GM12891 (cell line): Measurements from ENCODE around the gene ATP8A2.
"Not testable (repeated sequence)": the region's sequence is repeated elsewhere in the genome, so short reads cannot be mapped to it uniquely, and the experiment has no call there.

Experiments
- DNase-seq: peaks from one replicate; pipeline ENCODE4 v3.0.0; 2011; ENCODE audit warnings: low spot score; ENCODE audit not compliant: insufficient read length
- FAIRE-seq: peaks from 2 replicates; lab custom pipeline; 2011; peaks lifted over from hg19 to GRCh38; lab: Jason Lieb, UNC
- PAX5 ChIP-seq: IDR thresholded peaks from 2 replicates; pipeline ENCODE4 v1.6.1; 2011; ENCODE audit warnings: low read length, moderate library complexity, mild to moderate bottlenecking; ENCODE audit not compliant: insufficient read depth, severe bottlenecking
- POLR2A ChIP-seq: IDR thresholded peaks from 2 replicates; pipeline ENCODE4 v1.6.1; 2011; ENCODE audit warnings: low read depth, low read length, control low read depth
- POLR2AphosphoS5 ChIP-seq: IDR thresholded peaks from 2 replicates; pipeline ENCODE4 v1.6.1; 2011; ENCODE audit warnings: low read depth, low read length, control low read depth
- POU2F2 ChIP-seq: IDR thresholded peaks from 2 replicates; pipeline ENCODE4 v1.6.1; 2011; ENCODE audit warnings: low read depth, mild to moderate bottlenecking, control low read depth, low read length, moderate library complexity
- SPI1 ChIP-seq: IDR thresholded peaks from 2 replicates; pipeline ENCODE4 v1.6.1; 2011; ENCODE audit warnings: low read depth, low read length, control low read depth
- TAF1 ChIP-seq: IDR thresholded peaks from 2 replicates; pipeline ENCODE4 v1.6.1; 2011; ENCODE audit warnings: low read depth, low read length, control low read depth

The ATP8A2 gene

DNA sequence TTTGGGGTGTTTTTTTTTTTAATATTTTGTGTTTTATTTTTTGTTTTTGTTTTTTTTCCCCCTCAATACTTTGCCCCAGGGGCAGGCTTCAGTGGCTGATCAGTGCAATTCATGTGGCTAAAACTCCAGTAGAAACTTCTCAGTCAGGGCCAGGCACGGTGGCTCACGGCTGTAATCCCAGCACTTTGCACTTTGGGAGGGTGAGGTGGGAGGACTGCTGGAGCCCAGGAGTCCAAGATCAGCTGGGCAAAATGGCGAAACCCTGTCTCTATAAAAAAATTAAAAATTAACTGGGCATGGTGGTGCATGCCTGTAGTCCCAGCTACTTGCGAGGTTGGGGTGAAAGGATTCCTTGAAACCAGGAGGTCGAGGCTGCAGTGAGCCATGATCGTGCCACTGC is 17.4 kb upstream of the ATP8A2 start:
- DNase-seq (no peak), FAIRE-seq (no peak)
- TF ChIP-seq PAX5 (no peak), POLR2AphosphoS5 (no peak), POU2F2 (no peak), SPI1 (no peak), POLR2A (no peak), TAF1 (no peak)

DNA sequence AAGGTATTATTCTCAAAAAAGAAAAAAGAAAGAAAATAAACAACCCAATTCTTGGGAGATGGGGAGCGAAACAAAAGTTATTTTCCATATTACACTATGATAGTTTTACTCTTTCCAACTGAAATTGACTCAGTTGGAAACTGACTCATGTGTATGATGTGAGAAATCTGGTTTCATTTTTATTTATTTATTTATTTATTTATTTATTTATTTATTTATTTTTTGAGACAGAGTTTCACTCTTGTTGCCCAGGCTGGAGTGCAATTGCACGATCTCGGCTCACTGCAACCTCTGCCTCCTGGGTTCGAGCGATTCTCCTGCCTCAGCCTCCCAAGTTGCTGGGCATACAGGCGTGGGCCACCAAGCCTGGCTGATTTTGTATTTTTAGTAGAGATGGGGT is 11.3 kb upstream of the ATP8A2 start:
- not testable (repeated sequence) for FAIRE-seq, DNase-seq

DNA sequence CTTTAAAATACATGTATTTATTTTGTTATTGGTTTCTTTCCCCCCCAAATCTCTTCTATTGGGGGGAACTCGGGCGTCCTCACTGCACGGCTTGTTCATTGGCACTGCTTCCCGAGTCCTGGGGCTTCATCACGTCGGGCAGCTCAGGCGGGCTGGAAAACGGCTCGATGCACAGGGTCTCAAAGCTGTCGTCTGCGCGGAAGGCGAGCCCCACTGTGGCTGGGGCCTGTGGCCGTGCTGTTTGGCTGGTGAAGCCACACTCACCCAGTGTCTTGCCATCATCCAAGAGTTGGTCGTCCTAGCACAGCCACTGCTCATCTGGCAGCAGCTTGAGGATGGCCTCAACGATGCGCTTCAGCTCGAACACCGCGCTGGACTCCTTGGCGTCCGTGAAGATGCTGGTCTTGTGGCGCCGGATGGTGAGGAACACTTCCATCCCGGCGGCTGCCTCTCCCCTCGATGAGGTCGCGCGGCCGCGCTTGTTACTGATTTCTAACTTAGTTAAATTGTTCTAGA is 6.0 kb upstream of the ATP8A2 start:
- no peak for TF ChIP-seq TAF1
- TF ChIP-seq SPI1 = no peak
- TF ChIP-seq PAX5 = no peak
- TF ChIP-seq POLR2AphosphoS5 = no peak
- TF ChIP-seq POU2F2 = no peak
- no peak for TF ChIP-seq POLR2A
- FAIRE-seq (no peak), DNase-seq (no peak)

DNA sequence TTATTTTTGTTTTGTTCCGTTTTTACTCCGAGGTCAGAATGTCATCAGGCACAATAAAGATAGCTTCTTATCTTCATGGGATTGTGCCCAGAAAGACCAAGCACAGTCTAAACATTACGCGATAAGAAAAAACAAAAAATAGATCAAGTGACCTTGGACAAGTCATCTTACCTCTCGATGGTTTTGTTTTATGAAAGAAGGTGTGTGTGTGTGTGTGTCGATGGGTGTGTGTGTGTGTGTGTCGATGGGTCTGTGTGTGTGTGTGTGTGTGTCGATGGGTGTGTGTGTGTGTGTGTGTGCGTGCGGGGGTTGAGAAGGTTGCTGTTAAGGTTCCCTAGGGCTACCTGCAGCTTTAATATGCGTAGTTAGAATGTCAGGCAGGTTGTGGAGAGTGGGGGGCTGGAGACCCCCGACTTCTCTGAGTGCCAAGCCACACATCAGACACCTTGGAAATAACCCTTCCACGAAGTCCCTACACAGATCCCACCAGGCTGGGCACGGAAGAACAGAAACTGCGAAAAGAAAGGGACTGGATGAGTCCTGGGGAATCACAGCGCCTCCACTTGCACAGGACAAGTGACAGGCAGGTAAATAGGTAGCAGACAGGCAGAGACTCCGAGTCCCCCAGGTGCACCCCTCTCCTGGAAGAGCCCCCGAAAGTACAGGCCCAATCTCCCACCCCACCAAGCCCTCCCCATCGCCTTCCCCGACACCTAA is 458 bp upstream of the ATP8A2 start:
- DNase-seq (no peak), FAIRE-seq (no peak)
- TF ChIP-seq POLR2A (no peak), PAX5 (no peak), SPI1 (no peak), POLR2AphosphoS5 (no peak), TAF1 (no peak), POU2F2 (no peak)

DNA sequence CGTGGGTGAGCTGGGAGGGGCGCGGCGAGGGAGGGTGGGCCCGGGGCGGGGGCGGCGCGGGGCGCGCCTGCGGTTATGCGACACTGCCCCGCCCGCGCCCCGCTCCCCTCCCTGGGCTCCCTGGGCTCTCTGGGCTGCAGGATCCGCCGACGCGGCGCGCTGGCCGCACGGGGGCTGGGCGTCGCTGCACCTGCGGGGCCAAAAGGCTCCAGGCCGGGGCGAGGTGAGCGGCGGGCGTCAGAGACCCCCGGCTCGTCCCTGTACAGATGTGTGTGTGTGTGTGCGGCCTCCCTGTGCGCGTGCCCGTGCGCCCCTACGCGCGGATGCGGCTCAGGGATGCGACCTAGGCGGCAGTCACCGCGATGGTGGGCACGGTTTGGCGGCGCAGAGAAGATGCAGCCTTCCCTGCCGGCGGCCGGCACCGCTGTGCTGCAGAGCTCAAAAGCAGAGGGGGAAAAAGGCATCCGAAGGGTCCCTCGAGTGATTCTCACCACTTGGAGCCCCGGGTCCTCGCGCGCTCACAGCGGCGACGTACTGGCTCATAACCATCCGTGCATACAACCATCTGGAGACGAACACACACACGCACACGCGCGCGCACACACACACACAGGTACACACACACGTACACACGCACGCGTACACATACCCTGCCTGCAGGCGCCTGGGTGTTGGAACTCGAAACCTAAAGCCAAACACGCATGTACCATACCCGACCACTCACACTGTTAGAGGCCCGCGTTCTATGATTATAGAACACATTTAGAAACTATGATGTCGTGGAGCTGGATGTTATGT is 709 bp downstream of the ATP8A2 start:
- FAIRE-seq (no peak), DNase-seq (no peak)
- TF ChIP-seq TAF1 = no peak
- no peak for TF ChIP-seq POLR2A
- TF ChIP-seq POLR2AphosphoS5 = no peak
- TF ChIP-seq POU2F2 = no peak
- no peak for TF ChIP-seq SPI1
- TF ChIP-seq PAX5 = no peak

DNA sequence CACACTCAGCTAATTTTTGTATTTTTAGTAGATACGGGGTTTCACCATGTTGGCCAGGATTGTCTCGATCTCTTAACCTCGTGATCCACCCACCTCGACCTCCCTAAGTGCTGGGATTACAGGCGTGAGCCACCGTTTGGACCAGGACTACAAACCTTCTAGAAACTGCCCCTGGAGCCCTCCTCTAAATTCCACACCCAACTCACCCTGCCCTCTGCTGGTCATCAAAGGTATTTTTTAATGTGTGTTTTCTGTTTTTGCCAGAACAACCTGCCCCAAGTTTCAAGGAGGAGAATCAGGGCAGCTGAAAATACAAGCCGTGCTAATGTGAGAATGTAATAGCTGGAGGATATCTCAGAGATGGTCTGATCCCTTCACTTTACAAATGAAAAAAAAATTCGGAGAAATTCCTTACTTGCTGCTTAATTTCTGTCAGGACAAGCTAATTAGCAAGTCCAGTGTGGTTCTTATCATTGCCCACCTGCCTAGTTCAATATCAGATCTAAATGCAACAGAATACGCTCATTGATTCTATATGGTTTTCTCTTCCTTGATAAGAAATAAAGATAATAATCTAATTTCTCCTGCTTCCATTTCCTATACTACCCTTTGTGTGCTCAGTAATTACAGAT is 4.1 kb downstream of the ATP8A2 start:
- TF ChIP-seq POU2F2 (no peak), TAF1 (no peak), POLR2AphosphoS5 (no peak), SPI1 (no peak), PAX5 (no peak), POLR2A (no peak)
- DNase-seq (peak; percentile 37), FAIRE-seq (no peak)

DNA sequence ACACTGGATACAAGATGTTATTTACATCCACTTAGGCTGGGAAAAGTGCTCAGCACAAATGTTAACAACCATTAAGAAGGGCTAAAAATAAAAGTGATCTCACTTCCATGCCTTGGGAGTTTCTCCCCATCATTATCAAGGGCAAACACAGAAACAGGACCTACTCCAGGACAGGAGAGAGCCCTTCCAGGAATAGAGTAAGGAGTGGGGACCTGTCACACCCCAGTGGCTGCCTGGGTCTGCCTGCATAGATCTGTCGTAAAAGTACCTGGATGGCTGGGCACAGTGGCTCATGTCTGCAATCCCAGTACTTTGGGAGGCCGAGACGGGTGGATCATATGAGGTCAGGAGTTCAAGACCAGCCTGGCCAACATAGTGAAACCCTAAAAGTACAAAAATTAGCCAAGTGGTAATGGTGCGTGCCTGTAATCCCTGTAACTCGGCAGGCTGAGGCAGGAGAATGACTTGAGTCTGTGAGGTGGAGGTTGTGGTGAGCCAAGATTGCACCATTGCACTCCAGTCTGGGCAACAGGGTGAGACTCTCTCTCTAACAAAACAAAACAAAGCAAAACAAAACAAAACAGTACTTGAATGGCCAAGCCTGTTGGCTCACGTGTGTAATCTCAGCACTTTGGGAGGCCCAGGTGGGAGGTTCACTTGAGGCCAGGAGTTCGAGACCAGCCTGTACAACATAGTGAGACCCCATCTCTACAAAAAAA is 5.6 kb downstream of the ATP8A2 start:
- TF ChIP-seq PAX5 (no peak), POLR2AphosphoS5 (no peak), POLR2A (no peak), TAF1 (no peak)
- no peak for DNase-seq
- no peak for FAIRE-seq

DNA sequence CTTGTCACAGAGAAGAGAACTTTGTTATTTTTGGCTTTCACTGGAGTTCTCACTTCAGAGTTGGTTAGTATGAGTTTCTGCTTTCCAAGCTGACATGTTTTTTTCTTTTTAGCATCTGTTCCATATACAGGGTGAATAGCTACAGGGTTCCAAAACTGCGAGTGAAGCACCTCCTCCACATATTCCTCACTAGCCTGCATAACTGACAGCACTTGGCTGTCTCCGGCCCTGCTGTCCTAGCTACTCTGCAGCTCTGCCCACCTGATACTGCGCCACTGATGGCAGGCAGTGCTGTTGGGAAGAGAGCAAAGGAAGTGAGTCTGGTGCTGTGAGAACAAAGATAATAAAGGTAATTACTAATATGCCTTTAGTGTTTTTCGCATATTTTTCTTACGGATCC is 6.8 kb downstream of the ATP8A2 start:
- no peak for DNase-seq
- FAIRE-seq = no peak
- no peak for TF ChIP-seq TAF1
- TF ChIP-seq SPI1 = no peak
- no peak for TF ChIP-seq POLR2A
- no peak for TF ChIP-seq PAX5
- no peak for TF ChIP-seq POLR2AphosphoS5
- TF ChIP-seq POU2F2 = no peak

DNA sequence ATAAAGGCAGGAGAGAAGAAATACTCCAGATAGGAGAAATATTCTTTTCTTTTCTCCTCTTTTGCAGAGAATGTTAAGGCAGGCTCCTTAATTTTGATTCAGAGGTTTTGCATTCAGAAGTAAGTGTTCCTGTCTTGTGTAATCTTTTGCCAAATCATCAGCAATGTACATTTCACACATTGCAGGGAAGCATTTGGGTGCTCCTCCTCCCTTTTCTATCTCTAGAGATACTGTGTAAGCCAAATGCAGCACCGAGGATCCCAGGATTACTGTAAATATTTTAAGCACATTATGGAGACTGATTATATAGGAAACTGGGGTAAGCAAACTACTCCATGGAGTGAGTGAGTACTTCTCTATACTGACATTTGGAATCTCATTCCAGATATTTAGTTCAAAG is 7.2 kb downstream of the ATP8A2 start:
- no peak for FAIRE-seq
- TF ChIP-seq PAX5 (no peak), POLR2AphosphoS5 (no peak), POU2F2 (no peak), SPI1 (no peak), POLR2A (no peak), TAF1 (no peak)
- DNase-seq = no peak
